ENCODE data around the gene PDE8A.
"Not testable (repeated sequence)": the region's sequence is repeated elsewhere in the genome, so short reads cannot be mapped to it uniquely, and the experiment has no call there.

Gene PDE8A

GRCh38 chr15:85177042-85177515 is 195.4 kb downstream of the PDE8A start:
- H3K4me3 ChIP-seq (ENCODE audit: low read depth, low read length); H3K27ac ChIP-seq (ENCODE audit: low read depth, low read length): not testable (repeated sequence)

GRCh38 chr15:85178308-85178707 is 196.7 kb downstream of the PDE8A start:
- no peak overlapping the region for H3K9ac ChIP-seq (ENCODE audit: low read depth, low read length)
- no peaks in the 10 kb centered on the region for H3K4me1 ChIP-seq (ENCODE audit: control insufficient read depth, insufficient read depth, low read length)
- no peaks in the 10 kb centered on the region for H3K9me3 ChIP-seq (ENCODE audit: control insufficient read depth, insufficient read depth, low read length)
- H3K27ac ChIP-seq (ENCODE audit: low read depth, low read length), result no peak overlapping the region
- no peak overlapping the region for H3K4me3 ChIP-seq (ENCODE audit: low read depth, low read length)
- H3K27me3 ChIP-seq (ENCODE audit: control insufficient read depth, insufficient read depth, low read length), result no peaks in the 10 kb centered on the region
- H3K36me3 ChIP-seq (ENCODE audit: control insufficient read depth, insufficient read depth, low read length), result no peaks in the 10 kb centered on the region

More at GRCh38 chr15:85177042-85177515, 195.4 kb downstream of the PDE8A start:
- H3K9me3 ChIP-seq (ENCODE audit: control insufficient read depth, insufficient read depth, low read length); H3K4me1 ChIP-seq (ENCODE audit: control insufficient read depth, insufficient read depth, low read length); H3K36me3 ChIP-seq (ENCODE audit: control insufficient read depth, insufficient read depth, low read length); H3K27me3 ChIP-seq (ENCODE audit: control insufficient read depth, insufficient read depth, low read length); H3K9ac ChIP-seq (ENCODE audit: low read depth, low read length): not testable (repeated sequence)

GRCh38 chr15:85179700-85180099 is 198.0 kb downstream of the PDE8A start:
- Histone ChIP-seq H3K4me3 (ENCODE audit: low read depth, low read length) (no peak overlapping the region), H3K36me3 (ENCODE audit: control insufficient read depth, insufficient read depth, low read length) (no peaks in the 10 kb centered on the region), H3K4me1 (ENCODE audit: control insufficient read depth, insufficient read depth, low read length) (no peaks in the 10 kb centered on the region), H3K9me3 (ENCODE audit: control insufficient read depth, insufficient read depth, low read length) (no peaks in the 10 kb centered on the region), H3K9ac (ENCODE audit: low read depth, low read length) (no peak overlapping the region), H3K27me3 (ENCODE audit: control insufficient read depth, insufficient read depth, low read length) (no peaks in the 10 kb centered on the region), H3K27ac (ENCODE audit: low read depth, low read length) (no peak overlapping the region)

- not testable (repeated sequence) for H3K4me1 ChIP-seq (ENCODE audit: control insufficient read depth, insufficient read depth, low read length); H3K36me3 ChIP-seq (ENCODE audit: control insufficient read depth, insufficient read depth, low read length); H3K9ac ChIP-seq (ENCODE audit: low read depth, low read length); H3K27me3 ChIP-seq (ENCODE audit: control insufficient read depth, insufficient read depth, low read length); H3K27ac ChIP-seq (ENCODE audit: low read depth, low read length); H3K9me3 ChIP-seq (ENCODE audit: control insufficient read depth, insufficient read depth, low read length); H3K4me3 ChIP-seq (ENCODE audit: low read depth, low read length)
Observed at GRCh38 chr15:85185350-85185749, 203.7 kb downstream of the PDE8A start.

GRCh38 chr15:85188171-85188577 is 206.5 kb downstream of the PDE8A start:
- not testable (repeated sequence) for H3K9me3 ChIP-seq (ENCODE audit: control insufficient read depth, insufficient read depth, low read length); H3K36me3 ChIP-seq (ENCODE audit: control insufficient read depth, insufficient read depth, low read length); H3K27ac ChIP-seq (ENCODE audit: low read depth, low read length); H3K9ac ChIP-seq (ENCODE audit: low read depth, low read length); H3K4me1 ChIP-seq (ENCODE audit: control insufficient read depth, insufficient read depth, low read length); H3K4me3 ChIP-seq (ENCODE audit: low read depth, low read length); H3K27me3 ChIP-seq (ENCODE audit: control insufficient read depth, insufficient read depth, low read length)

Data from HUES48 (cell line).